Measurements from ENCODE around the gene DNAJC15.

DNA sequence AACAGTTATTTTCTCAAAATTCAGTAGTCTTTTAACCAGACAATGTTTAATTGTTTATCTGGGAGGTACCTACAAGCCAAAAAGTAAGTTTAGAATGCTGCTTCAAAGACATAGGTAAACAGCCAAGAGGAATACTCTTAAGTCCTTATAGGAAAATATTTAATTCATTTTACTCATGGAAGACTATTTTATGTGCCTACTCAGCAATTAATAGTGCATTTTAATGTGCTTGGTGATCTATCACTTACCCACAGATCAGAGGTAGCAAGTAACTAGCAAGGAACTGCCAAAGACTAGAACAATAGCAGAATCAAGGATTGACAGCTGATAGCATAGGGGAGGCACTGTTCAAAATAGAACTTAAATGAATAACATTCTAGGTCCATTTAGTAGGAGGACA is 60.4 kb downstream of the DNAJC15 start:
- TF ChIP-seq, protein P1, sequence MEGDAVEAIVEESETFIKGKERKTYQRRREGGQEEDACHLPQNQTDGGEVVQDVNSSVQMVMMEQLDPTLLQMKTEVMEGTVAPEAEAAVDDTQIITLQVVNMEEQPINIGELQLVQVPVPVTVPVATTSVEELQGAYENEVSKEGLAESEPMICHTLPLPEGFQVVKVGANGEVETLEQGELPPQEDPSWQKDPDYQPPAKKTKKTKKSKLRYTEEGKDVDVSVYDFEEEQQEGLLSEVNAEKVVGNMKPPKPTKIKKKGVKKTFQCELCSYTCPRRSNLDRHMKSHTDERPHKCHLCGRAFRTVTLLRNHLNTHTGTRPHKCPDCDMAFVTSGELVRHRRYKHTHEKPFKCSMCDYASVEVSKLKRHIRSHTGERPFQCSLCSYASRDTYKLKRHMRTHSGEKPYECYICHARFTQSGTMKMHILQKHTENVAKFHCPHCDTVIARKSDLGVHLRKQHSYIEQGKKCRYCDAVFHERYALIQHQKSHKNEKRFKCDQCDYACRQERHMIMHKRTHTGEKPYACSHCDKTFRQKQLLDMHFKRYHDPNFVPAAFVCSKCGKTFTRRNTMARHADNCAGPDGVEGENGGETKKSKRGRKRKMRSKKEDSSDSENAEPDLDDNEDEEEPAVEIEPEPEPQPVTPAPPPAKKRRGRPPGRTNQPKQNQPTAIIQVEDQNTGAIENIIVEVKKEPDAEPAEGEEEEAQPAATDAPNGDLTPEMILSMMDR (conservative IDR thresholded peaks at IDR 0.05; ENCODE audit: low read length), result no peak
- TF ChIP-seq EZH2phosphoT487 (IDR thresholded peaks at IDR 0.05; ENCODE audit: borderline replicate concordance, low read depth, low read length), result no peak
